ENCODE measurements around the gene RAB11FIP4.

The RAB11FIP4 gene

DNA sequence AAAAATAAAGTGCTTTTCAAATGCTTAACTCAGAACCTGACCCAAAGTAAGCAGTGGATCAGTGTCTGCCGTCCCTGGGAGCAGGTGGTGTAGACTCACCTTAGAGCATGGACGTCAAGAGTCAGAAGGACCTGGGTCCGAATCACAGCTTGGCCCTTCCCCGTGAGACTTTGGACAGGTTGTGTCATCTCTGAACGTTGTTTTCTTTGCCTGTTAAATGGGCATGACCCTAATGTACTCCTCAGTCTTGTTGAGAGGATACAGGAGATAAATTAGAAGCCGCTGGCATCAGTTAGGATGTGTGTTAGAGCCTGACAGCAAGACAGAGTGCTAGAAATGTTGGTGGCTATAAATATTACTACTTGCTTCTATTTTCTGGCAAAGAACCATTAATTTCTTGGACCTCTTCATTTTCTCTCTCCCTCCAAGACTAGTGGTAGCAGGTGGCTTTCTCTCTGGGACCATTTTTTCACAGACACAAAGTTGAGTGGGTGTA is 68.8 kb downstream of the RAB11FIP4 start:
- DNase-seq = no peak

DNA sequence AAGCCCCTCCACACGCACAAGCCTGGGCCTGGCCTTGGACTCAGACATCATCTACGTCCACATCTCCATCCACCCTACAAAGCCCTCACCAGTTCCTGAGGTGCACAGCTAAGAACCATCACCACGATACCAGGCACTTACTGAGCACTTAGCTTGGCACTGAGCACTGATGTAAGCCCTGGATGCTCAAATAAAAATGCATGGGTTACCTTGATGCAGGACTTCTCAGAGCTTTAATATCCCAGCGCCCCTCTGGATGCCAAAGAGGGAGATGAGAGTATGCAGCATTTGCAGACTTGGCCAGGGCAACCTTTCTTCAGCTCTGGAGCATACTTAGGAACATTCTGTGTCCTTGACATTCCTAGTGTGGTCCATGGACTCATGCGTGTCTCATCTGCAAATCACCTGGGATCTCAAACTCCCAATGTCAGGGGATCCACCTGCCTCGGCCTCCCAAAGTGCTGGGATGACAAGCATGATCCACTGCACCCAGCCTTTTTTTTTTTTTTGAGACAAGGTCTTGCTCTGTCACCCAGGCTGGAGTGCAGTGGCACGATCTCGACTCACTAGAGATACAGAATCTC is 69.8 kb downstream of the RAB11FIP4 start:
- DNase-seq = no peak

DNA sequence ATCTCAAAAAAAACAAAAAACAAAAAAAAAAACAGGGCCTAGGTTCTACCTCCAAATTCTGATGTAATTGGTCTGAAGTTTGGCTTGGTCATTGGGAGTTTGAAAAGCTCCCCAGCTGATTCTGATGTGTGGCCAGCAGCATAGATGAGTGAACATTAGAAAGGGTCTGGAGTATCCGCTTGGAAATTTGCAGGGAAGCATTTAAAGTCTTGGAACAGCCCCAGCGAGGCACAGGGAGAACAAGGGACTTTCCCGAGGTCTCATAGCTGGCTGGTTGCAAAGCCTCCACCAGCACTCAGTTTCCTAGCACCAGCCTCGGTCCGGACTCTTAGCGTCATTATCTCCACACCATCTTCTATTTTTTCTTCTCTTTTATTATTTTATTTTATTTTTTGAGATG is 70.8 kb downstream of the RAB11FIP4 start:
- no peak for DNase-seq

DNA sequence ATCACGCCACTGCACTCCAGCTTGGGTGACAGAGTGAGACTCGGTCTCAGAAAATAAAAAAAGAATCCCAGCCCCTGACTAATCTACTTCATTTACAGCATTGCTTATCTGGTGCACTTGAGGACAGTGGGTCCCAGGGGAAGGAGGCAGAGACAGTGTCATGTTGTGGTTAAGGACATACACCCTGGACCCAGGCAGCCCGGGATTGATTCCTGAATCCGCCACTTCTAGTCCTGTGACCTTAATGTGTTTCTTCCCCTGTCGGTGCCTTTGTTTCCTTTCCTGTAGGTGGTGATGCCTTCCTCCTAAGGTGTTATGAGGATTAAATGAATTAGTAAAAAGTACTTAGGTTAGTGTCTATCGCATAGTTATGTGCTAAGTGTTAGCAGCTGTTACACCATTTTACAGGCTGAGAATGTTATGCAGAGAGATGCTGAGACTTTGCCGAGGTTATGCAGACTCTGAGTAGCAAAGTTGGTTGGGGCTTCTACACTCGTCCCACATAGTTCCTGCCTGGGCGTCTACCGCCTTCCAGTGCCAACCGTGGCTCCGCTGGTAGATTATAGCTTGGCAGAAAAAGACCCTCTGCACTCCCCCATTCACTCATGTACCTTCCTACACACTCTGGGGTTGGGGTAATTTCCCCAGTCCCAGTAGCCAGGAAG is 74.8 kb downstream of the RAB11FIP4 start:
- no peak for DNase-seq

DNA sequence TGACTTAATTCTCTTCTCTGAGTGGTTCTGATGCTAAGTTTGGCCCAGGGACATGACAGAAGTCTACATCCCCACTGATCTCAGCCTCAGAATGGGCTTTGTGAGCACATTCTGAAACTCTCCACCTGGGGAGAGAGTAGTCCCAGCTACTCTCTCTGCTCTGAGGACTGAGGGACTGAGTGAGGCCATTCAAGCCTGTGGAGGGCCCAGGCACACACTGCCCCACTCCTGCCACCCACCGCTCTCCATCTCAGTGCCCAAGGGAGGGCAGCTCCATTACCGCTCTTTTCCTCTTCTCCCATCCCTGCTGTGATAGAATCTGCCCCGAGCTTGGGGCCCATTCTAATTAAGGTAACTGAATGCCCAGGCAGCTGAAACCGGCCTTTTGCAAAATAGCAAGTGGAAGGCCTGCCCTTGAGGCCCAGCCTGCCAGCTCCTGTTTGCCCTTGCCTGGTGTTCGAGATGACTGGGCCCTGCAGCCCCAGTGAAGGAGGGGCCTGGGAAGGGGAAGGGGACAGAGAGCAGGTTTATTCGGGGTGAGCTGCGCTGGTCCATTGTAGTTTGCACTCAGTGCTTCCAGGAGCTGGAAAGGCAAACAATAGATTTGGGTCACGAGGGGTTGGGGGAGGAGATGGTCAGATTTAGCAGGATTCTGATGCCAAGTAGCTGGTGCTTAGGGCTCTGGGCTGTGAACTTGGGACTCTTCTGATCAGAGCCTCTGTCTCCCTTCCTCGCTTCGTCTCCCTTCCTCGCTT is 76.2 kb downstream of the RAB11FIP4 start:
- no peak for DNase-seq

DNA sequence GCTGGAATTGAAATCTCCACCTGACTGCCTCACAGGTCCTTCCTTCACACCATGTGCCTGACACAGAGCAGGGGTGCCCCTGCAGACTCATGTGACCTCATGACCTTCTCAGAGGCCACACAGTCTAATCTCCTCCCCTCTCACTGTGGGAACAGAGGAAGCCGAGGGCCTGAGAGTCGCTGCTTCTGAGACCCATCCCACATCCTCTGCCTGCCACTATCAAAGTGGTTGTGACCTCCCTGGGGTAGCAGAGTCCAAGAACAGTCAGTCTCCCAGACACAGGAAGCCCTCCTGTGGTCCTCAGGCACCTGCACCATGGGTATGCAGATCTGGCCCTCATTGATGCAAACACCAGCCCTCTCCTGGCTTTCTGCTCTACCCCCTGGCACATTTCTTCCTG is 78.5 kb downstream of the RAB11FIP4 start:
- DNase-seq = peak in 1 of 2 donors; percentile 22

DNA sequence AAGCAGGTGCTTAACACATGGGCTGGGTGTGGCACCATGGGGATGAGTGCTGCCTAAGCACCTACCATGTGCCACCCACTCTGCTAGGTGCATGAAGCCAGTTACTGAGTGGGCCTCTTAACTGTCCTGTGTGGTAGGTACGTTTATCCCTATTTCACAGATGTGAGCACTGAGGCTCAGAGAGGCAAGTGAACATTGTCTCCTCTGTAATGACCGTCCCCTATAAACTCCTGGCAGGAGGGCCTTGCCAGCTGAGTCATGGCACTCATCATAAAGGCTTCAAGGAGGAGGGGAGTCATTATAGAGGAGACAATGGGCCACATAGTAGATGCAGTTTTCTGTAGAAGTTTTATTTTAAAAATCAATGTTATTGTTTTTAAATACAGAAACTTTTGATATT is 79.1 kb downstream of the RAB11FIP4 start:
- no peak for DNase-seq

DNA sequence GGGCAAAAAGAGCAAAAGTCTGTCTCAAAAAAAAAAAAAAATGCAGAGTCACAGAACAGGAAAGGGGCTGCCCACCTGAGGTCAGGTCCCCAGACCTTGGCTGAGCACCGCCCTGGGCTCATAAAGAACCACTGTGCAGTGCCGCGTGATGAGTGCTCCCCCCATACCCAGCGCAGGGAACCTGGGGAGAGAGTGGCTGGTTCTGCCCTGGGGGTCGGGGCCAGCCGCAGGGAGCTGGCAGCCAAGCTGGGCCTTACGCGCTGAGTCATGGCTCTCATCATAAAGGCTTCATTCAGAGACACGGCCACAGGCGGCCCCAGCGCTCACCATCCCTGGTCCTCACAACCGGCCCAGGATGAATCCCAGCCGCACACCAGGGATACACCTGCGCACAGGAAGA is 80.7 kb downstream of the RAB11FIP4 start:
- DNase-seq = no peak

DNA sequence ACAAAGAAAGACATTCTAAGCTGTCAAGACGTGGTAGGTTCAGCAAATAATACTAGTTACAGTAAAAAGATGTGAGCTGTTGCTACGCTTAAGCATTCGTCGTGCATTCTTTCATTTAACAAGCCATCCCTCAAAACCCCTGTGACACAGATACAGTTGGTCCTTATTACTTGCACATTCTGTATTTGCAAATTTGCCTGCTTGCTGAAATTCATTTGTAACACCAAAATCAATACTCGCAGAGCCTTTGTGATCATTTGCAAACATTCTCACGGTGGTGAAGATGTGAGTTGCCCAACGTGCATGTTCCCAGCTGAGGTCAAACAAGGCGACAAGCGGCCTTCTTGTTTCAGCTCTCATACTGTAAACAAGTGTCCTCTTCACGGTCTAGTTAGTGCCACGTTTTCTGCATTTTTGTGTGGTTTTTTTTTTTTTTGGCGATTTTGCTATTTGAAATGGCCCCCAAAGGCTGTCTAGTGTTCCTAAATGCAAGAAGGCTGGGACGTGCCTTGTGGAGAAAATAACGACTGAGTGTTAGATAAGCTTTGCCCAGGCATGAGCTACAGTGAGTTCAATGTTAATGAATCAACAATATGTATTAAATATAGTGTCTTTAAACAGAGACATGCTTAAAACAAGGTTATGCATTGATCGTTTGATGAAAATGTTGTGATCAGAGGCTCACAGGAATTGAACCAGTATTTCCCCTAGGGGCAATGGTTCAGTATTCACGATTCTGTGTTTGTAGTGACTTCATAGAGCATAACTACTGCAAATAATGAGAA is 84.1 kb downstream of the RAB11FIP4 start:
- no peak for DNase-seq

DNA sequence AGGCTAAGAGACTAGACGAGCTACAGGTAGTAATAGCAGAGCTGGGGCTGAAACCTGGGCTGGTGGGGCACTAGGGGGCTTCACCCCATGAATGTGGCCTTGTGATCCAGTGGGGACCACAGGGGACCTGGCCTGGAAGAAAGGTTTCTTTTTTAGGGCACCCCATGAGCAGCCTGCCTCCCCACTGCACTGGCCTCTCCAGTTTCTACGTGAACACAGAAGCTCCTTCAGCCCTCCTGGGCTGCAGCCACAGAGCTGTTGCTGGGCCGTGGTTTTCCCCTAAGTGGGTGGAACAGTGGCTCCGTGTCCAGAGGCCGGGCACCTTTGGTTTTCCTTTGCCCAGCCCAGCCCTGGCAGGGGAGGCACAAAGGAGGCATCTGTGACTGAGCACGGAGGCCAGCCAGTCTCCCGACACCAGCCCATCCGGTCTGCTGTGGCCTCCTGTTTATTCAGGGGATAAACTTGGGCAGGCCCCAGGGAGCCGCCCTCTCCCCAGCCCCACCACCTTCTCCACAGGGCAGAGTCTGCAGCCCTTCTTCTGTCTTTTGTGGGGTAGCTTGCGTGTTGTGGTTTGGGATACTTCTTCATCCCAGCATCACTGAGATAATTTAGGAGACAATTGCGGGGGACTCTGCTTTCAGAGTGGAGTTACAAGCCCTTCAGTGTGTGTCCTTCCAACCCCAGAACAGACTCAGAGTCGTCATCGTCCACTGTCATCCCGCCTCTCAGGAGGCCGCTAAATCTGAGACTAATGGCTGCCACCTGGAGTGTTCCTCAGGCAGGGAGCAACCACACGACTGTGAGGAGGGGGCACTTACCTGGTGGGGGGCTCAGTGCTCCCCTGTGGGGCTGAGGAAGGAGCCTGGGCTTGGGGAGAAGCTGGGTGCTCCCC is 85.3 kb downstream of the RAB11FIP4 start:
- DNase-seq = no peak

DNA sequence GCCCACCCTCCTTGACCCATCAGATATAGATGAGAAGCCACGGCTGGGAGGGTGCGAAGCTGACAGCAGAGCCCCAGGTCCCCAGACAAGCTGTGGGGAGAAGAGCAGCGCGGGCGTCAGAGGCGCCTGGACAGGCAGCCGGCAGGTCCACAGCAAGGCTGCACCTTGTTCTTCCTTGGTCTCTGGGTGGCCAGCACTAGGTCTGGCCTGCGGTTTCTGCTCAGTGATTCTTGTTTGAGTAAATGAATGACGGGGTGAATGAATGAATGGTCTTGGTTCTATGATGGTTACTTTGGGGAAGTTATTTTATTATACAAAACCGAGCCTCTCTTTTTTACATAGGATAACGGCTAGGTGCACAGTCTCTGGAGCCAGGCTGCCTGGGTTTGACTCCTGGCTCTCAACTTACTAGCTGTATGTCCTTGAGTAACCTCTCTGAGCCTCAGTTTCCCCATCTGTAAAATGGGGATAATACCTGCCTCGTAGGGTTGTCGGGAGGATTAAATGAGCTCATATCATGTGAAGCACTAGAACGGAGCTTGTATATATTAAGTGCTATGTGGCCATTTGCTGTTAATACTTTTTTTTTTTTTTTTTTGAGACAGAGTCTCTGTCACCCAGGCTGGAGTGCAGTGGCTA is 86.1 kb downstream of the RAB11FIP4 start:
- DNase-seq = no peak

DNA sequence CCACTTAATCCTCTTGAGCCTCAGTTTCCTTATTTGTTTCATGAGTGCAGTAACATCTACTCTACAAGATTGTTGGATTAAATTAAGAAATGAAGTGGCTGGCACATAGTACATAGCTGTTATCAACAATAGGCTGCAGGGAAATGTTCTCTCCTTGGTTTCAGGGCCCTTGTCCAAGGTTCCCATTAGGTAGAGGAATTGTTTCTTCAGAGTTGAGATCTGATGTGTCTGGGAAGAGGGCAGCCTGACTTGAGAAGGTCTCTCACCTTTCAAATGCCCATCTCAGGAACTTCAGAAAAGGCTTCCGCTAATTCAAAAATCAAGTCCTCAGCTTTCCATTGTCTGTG is 87.6 kb downstream of the RAB11FIP4 start:
- DNase-seq = no peak

DNA sequence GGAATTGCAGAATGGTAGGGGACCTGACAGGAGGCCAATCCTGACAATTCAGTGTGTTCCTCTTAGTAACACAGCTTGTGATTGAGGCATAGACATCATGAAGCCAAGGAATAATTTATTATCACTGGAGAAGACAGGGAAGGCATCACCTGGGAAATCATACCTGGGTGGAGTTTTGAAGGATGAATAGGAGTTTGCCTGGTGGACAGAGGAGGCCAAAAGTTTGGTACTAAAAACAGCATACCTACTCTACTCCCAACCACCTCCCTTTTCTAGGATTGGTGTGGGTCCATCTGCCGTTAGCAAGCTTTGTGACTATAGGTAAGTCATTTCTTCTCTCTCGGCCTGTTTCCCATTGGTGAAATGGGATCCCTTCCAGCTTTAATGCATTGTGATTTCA is 88.0 kb downstream of the RAB11FIP4 start:
- DNase-seq = no peak

DNA sequence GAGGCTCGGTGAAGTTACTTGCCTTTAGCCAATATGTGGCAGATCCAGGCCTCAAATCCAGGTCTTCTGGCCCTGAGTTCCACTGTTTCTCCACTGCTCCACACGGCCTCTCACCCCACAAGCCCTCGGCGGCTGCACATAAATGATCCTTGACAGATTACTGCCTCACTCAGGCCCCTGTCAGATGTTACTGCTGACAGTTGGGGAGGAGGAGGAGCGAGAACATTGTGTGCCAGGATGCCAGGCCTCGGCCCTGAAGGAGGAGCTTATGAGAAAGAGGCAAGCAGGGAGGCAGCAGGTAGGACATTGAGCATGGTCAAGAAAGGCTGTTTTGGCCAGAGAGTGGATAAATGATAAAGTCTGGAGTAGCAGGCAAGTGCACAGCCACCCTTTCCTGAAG is 88.6 kb downstream of the RAB11FIP4 start:
- DNase-seq = no peak

DNA sequence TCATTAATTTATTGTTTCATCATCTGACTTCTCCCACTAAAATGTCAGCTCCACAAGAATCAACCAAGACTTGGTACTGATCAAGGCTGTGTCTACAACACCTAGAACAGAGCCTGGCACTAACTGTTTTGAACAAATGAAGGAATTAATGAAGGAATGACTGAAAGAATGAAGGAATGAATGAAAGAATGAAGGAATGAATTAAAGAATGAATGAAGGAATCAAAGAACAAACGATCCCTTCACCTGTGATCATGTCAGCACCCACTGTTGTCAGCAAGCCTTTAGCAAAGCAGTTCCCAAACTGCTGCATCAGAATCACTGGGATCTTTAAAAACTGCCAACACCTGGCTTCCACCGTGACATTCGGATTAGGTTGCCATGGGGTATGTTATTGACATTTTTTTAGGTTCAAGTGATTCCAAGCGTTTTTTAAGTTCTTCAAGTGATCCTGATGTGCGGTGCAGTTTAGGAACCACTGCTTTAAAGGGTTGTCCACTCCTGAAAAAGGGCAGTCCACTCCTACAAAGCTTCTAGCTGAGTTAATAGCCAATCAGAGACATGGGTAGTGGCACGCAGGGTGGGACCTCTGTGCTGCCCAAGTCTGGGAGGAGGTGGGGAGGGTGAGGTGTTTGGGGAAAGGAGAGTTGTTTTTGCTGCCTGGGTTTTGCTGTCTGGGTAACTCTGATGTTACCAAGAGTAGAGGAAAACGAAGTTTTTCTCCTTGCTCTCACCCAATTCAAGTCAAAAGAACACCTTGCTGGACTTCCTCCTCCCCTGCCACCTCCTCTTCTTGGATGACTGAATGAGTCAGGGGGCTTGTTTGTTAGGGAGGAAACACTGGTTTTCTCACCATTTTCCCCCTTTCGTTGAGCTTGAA is 89.7 kb downstream of the RAB11FIP4 start:
- no peak for DNase-seq

DNA sequence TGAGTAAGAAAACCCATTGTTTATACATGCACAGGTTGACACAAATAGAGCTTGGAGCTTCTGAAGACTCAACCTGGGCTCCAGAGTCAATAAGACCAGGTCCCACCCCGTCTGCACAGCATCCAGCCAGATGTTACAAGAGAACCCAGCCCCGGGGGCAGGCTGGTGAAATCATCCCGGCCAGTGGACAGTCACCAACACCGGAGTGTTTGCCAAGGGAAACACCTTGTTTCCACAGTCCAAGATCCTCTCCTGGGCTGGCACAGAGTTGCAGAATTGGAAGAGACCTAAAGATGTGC is 90.3 kb downstream of the RAB11FIP4 start:
- DNase-seq = no peak

DNA sequence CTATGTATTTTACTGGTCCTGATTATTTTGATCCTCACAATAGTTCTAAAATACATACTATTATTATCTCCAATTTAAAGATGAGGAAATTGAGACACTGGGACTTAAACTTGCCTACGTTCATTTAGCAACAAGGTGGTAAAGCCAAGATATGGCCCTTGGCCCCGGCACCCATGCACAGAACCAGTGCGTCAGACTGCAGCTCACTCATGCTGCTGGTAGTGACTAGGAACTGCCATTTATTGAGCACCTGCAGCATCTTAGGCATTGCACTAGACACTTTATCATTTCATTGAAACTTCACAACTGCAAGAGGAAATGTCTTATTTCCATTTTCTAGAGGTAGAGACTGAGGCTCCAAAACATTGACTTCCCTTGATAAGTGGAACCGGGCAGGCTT is 93.3 kb downstream of the RAB11FIP4 start:
- DNase-seq = no peak

DNA sequence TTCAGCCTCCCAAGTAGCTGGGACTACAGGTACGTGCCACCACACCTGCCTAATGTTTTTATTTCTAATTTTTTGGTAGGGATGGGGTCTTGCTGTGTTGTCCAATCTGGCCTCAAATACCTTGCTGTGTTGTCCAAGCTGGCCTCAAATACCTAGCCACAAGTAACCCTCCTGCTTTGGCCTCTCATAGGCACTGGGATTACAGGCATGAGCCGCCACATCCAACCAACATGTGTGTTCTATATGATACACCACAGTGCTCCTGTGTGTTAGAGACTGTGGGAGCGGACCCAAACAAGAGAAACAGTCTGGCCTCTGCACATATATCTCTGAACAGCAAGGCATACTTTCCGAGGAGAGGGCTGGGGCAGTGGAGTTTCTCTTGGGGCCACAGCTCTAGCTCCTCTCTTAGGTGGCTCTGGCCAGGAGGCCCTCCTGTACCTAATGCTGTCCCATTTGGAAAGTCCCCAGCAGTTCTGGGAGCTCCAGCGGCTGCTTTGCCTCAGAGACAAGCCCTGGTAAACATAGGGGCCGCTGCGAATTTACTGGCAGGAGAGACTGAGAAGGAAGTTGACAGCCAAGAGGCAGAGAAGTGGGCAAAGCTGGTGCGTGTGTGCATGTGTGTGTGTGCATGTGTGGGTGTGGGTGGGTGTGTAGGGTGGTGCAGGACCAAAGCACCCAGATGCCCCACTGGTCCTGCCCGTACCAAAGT is 95.0 kb downstream of the RAB11FIP4 start:
- peak; percentile 24 to 58 for DNase-seq

DNA sequence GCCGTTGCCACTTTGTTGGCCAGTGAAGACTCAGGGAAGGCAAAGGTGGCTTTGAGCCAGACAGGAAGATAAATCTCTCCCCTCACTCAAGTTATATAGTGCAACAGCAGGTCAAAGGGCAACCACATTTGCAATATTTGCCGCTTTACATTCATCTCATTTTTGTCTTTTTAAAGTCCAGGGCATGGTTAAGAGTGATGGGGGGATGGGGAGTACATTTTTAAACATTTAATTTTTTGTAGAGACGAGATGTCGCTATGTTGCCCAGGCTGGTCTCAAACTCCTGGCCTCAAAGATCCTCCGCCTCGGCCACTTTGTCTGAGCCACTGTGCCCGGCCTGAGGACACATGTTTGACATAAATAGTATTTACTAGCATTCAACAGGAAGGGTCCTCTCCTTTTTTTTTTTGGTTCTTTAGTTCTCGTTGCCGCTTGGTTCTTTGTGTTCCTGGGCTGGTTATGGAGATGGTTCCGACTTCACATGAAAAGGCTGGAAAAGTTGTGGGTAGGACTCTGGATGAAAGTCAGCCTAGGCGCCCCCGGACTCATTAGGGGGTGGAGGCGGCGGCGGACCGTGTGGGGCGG is 95.7 kb downstream of the RAB11FIP4 start:
- DNase-seq = no peak

Data from inflammatory macrophage (primary cell).